ENCODE measurements around the gene OMP.

The OMP gene

GRCh38 chr11:77063407-77063806, 39.2 kb upstream of the OMP start:
- POLR2A ChIA-PET = no interaction called here
- Histone ChIP-seq H3K36me3 (ENCODE audit: control insufficient read depth in 2 of 2, insufficient read depth in 1 of 2, low read length in 2 of 2) (no peaks in the 10 kb centered on the region), H3K9me3 (ENCODE audit: control insufficient read depth, insufficient read depth, low read depth, low read length) (no peaks in the 10 kb centered on the region), H3K4me1 (ENCODE audit: control insufficient read depth, insufficient read depth, low read length) (no peaks in the 10 kb centered on the region), H3K27ac (ENCODE audit: extremely low read depth, low read depth, low read length) (no peak overlapping the region), H3K4me3 (ENCODE audit: low read depth, low read length) (no peak overlapping the region)
- CTCF ChIA-PET = interaction anchor here (0.5 to 2.0 kb wide), 6 partner anchors 10 to 64 kb away, joined by 3 to 14 read pairs (median 4); no protein-coding TSS in a partner anchor
- no peak for TF ChIP-seq ZBTB20 (tag by site-specific recombination; IDR thresholded peaks at IDR 0.05)
- no peak for TF ChIP-seq ZNF37A (tag by site-specific recombination; IDR thresholded peaks at IDR 0.05)
- no peak for TF ChIP-seq ZNF221 (tag by site-specific recombination; IDR thresholded peaks at IDR 0.05; ENCODE audit: borderline replicate concordance)
- no peak for TF ChIP-seq ZNF157 (tag by site-specific recombination; IDR thresholded peaks at IDR 0.05)
- TF ChIP-seq ZNF707 (tag by site-specific recombination; IDR thresholded peaks at IDR 0.05) = no peak
- no peak for TF ChIP-seq ZNF174 (tag by site-specific recombination; IDR thresholded peaks at IDR 0.05)
- TF ChIP-seq ZNF777 (tag by site-specific recombination; IDR thresholded peaks at IDR 0.05; ENCODE audit: borderline replicate concordance) = no peak
- TF ChIP-seq GFI1B (tag by site-specific recombination; IDR thresholded peaks at IDR 0.05) = no peak
- no peak for TF ChIP-seq ZNF266 (tag by site-specific recombination; IDR thresholded peaks at IDR 0.05; ENCODE audit: low read depth)
- TF ChIP-seq ZBTB17 (tag by site-specific recombination; IDR thresholded peaks at IDR 0.05) = no peak
- TF ChIP-seq ZNF571 (tag by site-specific recombination; IDR thresholded peaks at IDR 0.05) = no peak
- no peak for TF ChIP-seq ZNF18 (tag by site-specific recombination; IDR thresholded peaks at IDR 0.05)
- no peak for TF ChIP-seq ZNF610 (tag by site-specific recombination; IDR thresholded peaks at IDR 0.05; ENCODE audit: borderline replicate concordance)
- TF ChIP-seq ZNF639 (tag by site-specific recombination; IDR thresholded peaks at IDR 0.05) = no peak
- TF ChIP-seq SALL2 (tag by site-specific recombination; IDR thresholded peaks at IDR 0.05; ENCODE audit: borderline replicate concordance) = no peak
- no peak for TF ChIP-seq ZNF248 (tag by site-specific recombination; IDR thresholded peaks at IDR 0.05)
- TF ChIP-seq ZNF239 (tag by site-specific recombination; IDR thresholded peaks at IDR 0.05) = no peak
- no peak for TF ChIP-seq ZSCAN4 (tag by site-specific recombination; IDR thresholded peaks at IDR 0.05)

- CTCF ChIA-PET = interaction anchor here (0.5 to 2.0 kb wide), 3 partner anchors 16 to 18 kb away, joined by 3 to 14 read pairs (median 4); no protein-coding TSS in a partner anchor
- no peaks in the 10 kb centered on the region for H3K36me3 ChIP-seq (ENCODE audit: control insufficient read depth in 2 of 2, insufficient read depth in 1 of 2, low read length in 2 of 2)
- TF ChIP-seq ZNF664 (tag by site-specific recombination; IDR thresholded peaks at IDR 0.05) = no peak
- TF ChIP-seq ZIC2 (tag by site-specific recombination; IDR thresholded peaks at IDR 0.05) = no peak
- TF ChIP-seq ZNF473 (tag by site-specific recombination; IDR thresholded peaks at IDR 0.05) = no peak
- no peak for TF ChIP-seq ZBTB10 (tag by site-specific recombination; IDR thresholded peaks at IDR 0.05)
- no peak for TF ChIP-seq ZNF704 (tag by site-specific recombination; IDR thresholded peaks at IDR 0.05)
- TF ChIP-seq ZSCAN5A (tag by site-specific recombination; IDR thresholded peaks at IDR 0.05) = no peak
- TF ChIP-seq PATZ1 (tag by site-specific recombination; IDR thresholded peaks at IDR 0.05) = no peak
- no peak for TF ChIP-seq ZBTB20 (tag by site-specific recombination; IDR thresholded peaks at IDR 0.05)
Observed at GRCh38 chr11:77063861-77064260, 38.8 kb upstream of the OMP start.

More at GRCh38 chr11:77063861-77064260, 38.8 kb upstream of the OMP start:
- Histone ChIP-seq H3K27ac (ENCODE audit: extremely low read depth, low read depth, low read length) (no peak overlapping the region), H3K4me3 (ENCODE audit: low read depth, low read length) (no peak overlapping the region), H3K9me3 (ENCODE audit: control insufficient read depth, insufficient read depth, low read depth, low read length) (no peaks in the 10 kb centered on the region), H3K4me1 (ENCODE audit: control insufficient read depth, insufficient read depth, low read length) (no peaks in the 10 kb centered on the region)
- POLR2A ChIA-PET = no interaction called here
